ENCODE data around the gene AIG1. TPM values are rescaled to one million over a fixed set of nuclear protein-coding genes. Genes with fewer than 3 reads are reported as not detected.

Gene AIG1
- total RNA-seq, 2 donors from 2014 or later, result 41.3 to 67.0 TPM

DNA sequence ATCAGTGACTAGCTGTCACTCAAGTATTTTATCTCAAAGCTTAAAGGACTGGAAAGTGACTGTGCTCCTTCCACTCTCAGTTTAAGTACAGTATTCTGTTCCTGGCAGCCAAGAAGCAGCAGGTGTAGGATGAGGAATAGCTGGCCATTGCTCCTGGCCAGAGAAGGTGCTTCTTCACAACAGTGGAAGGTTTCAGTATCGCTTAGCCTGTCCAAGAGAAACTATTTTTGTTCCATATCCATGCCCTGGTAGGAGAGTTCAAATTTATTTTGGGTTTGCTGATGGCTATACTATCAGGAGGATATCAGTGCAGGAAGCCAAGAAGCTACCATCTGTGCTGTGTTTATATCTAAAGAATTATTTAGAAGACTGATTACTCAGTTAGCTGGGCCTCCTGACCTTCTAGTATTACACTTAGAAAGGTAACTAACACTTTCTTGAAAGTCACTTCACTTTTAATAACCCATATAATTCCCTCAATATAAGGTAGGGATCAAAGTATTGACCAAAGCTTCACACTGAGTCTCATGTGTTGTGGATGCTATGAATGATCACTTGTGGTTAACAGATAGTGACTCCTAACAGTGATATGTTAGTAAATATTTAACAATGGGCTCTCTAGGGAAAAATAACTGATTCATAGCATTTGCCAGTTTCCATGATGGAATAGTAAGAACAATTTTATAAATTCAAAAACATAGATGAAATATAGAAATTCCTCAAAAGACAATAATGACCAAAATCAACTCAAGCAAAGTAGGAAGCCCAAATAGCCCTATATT, 99.9 kb downstream of the AIG1 start:
- 100% methylated on average over 1 of the region's 1 CpG for WGBS
- no peak for TF ChIP-seq POLR2A (IDR thresholded peaks at IDR 0.05)
- TF ChIP-seq, protein P1, sequence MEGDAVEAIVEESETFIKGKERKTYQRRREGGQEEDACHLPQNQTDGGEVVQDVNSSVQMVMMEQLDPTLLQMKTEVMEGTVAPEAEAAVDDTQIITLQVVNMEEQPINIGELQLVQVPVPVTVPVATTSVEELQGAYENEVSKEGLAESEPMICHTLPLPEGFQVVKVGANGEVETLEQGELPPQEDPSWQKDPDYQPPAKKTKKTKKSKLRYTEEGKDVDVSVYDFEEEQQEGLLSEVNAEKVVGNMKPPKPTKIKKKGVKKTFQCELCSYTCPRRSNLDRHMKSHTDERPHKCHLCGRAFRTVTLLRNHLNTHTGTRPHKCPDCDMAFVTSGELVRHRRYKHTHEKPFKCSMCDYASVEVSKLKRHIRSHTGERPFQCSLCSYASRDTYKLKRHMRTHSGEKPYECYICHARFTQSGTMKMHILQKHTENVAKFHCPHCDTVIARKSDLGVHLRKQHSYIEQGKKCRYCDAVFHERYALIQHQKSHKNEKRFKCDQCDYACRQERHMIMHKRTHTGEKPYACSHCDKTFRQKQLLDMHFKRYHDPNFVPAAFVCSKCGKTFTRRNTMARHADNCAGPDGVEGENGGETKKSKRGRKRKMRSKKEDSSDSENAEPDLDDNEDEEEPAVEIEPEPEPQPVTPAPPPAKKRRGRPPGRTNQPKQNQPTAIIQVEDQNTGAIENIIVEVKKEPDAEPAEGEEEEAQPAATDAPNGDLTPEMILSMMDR (IDR thresholded peaks at IDR 0.05), result no peak
- TF ChIP-seq POLR2AphosphoS5 (IDR thresholded peaks at IDR 0.05), result no peak

DNA sequence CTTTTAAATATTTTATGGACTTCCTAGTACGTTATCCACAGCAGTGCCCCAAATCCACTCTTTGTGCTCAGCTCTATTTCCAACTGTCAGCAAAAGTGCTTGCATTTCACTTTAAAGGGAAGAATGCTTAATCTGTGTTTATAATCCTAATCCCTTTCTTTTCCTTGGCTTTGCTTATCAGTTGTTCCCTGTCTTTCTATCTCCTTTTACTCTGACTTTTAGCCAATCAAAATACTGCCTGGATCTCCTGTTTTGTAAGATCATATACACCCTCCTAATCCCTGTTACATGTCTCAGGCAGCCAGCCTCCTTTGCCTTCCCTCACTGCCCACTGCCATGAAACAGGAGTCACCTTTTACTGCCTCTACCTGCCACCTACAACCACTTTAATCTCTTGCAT, 102.9 kb downstream of the AIG1 start:
- no peaks in the 10 kb centered on the region for H3K4me1 ChIP-seq (replicated peaks)
- TF ChIP-seq POLR2A (IDR thresholded peaks at IDR 0.05), result no peak
- H3K27ac ChIP-seq, result no peak overlapping the region
- H3K4me3 ChIP-seq, result no peak overlapping the region
- H3K9me3 ChIP-seq, result no peaks in the 10 kb centered on the region
- 26% methylated on average over 1 of the region's 1 CpG for WGBS
- H3K36me3 ChIP-seq, result no peaks in the 10 kb centered on the region
- intact Hi-C loops (cut with DNase I), result no loop called here
- no peak for DNase-seq (ENCODE audit: low spot score)
- no peaks in the 10 kb centered on the region for H3K27me3 ChIP-seq (replicated peaks; ENCODE audit: insufficient read depth)

More for the DNA sequence above, 99.9 kb downstream of the AIG1 start:
- Histone ChIP-seq H3K9me3 (no peaks in the 10 kb centered on the region), H3K4me1 (replicated peaks) (no peaks in the 10 kb centered on the region), H3K36me3 (no peaks in the 10 kb centered on the region), H3K27me3 (replicated peaks; ENCODE audit: insufficient read depth) (no peaks in the 10 kb centered on the region), H3K27ac (no peak overlapping the region), H3K4me3 (no peak overlapping the region)
- no peak for DNase-seq (ENCODE audit: low spot score)
- intact Hi-C loops (cut with DNase I), result no loop called here

DNA sequence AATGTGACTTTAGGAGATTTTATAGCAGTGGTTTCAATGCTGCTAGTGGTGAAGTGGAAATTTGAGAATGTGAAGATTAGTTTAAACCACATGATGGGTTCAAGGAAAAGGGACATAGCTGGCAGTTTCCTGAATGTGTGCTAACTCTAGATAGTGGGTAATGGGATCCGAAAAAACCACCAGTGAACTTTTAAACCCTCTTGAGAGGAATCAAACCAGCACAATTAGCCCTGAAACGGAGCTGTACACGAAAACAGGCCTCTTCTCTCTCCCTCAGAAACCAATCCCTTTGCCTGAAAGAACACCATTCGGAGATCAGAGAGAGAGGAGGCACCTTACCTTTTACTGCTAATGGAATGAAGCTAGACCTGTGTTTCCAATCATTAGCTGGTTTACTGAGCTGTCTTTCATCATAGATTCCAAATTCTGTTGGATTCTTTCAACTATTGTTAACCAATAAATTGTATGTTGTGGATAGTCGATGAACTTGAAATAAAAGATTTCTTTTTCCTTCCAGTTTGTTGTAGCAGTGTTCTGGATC, 103.9 kb downstream of the AIG1 start:
- H3K27me3 ChIP-seq (replicated peaks; ENCODE audit: insufficient read depth), result no peaks in the 10 kb centered on the region
- no peaks in the 10 kb centered on the region for H3K36me3 ChIP-seq
- no peaks in the 10 kb centered on the region for H3K4me1 ChIP-seq (replicated peaks)
- TF ChIP-seq POLR2A (IDR thresholded peaks at IDR 0.05) (no peak), POLR2AphosphoS5 (IDR thresholded peaks at IDR 0.05) (no peak)
- TF ChIP-seq, protein P1 (IDR thresholded peaks at IDR 0.05), result no peak
- no peak overlapping the region for H3K4me3 ChIP-seq
- H3K27ac ChIP-seq, result no peak overlapping the region
- intact Hi-C loops (cut with DNase I), result no loop called here
- DNase-seq (ENCODE audit: low spot score), result no peak
- WGBS, result 69% methylated on average over 5 of the region's 5 CpGs
- no peaks in the 10 kb centered on the region for H3K9me3 ChIP-seq

DNA sequence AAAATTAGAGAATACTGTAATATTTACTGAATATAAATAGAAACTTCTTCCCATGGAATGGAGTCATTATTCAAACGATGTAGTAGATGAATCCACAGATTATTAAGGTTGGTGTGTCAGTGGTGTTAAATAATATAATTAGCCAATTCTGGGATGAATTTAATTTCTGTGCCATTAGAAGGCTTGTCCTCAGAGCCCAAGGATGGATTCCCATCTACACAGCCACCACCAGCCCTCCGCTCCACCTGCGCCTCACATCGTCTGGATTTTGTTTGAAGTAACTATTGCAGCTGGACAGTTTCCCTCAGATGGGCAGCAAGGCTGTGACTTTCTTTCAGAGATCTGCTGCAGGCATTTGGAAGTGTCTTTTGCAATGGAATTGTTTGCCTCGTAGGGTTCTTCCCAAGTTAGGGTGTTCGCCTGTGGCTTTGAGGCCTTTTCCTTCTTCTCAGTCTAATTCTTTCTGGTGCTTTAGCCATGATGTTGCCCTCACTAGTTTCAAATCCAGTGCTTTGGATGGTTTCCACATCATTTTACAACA, 104.7 kb downstream of the AIG1 start:
- TF ChIP-seq POLR2AphosphoS5 (IDR thresholded peaks at IDR 0.05), result no peak
- TF ChIP-seq POLR2A (IDR thresholded peaks at IDR 0.05), result no peak
- TF ChIP-seq, protein P1 (IDR thresholded peaks at IDR 0.05), result no peak
- Histone ChIP-seq H3K36me3 (no peaks in the 10 kb centered on the region), H3K27ac (no peak overlapping the region), H3K4me1 (replicated peaks) (no peaks in the 10 kb centered on the region), H3K9me3 (no peaks in the 10 kb centered on the region), H3K27me3 (replicated peaks; ENCODE audit: insufficient read depth) (no peaks in the 10 kb centered on the region), H3K4me3 (no peak overlapping the region)
- WGBS, result 92% methylated on average over 6 of the region's 6 CpGs
- no peak for DNase-seq (ENCODE audit: low spot score)
- intact Hi-C loops (cut with DNase I), result no loop called here

DNA sequence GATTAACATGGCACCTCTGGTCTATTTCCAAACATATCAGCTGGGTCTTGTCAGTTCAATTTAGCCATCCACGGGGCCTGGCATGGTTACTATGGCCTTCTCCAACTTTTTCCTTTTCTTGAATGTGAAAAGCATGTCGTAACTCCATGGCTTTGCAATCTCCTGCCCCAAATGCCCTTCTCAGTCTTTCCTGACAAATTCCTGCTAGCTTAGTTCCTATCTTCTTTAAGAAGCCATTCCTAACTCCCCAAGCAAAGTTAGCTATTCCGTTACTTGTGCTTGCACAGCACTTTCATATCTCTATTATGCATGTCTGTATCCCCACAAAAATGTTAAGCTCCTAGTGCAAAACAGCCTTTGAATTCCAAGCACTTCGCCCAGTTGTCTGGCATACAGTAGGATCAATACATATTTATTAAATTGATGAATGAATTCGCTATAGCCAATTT, 105.6 kb downstream of the AIG1 start:
- no peaks in the 10 kb centered on the region for H3K9me3 ChIP-seq
- intact Hi-C loops (cut with DNase I), result no loop called here
- H3K36me3 ChIP-seq, result no peaks in the 10 kb centered on the region
- H3K27me3 ChIP-seq (replicated peaks; ENCODE audit: insufficient read depth), result no peaks in the 10 kb centered on the region
- WGBS, result 96% methylated on average over 5 of the region's 5 CpGs
- DNase-seq (ENCODE audit: low spot score), result no peak
- no peak overlapping the region for H3K27ac ChIP-seq
- TF ChIP-seq POLR2AphosphoS5 (IDR thresholded peaks at IDR 0.05) (no peak), POLR2A (IDR thresholded peaks at IDR 0.05) (no peak)
- TF ChIP-seq, protein P1 (IDR thresholded peaks at IDR 0.05), result no peak
- H3K4me1 ChIP-seq (replicated peaks), result no peaks in the 10 kb centered on the region
- no peak overlapping the region for H3K4me3 ChIP-seq
